ENCODE results near the gene OTX2. TPM values are rescaled to one million over a fixed set of nuclear protein-coding genes. Genes with fewer than 3 reads are reported as not detected.

Gene OTX2
- total and polyA plus RNA-seq, 2 donors from 2014 or later = not detected

- H3K36me3 ChIP-seq (ENCODE audit: control insufficient read depth in 2 of 3, insufficient read depth in 3 of 3, low read length in 3 of 3) = no peaks in the 10 kb centered on the region
- H3K4me3 ChIP-seq (ENCODE audit: low read length in 3 of 3) = no peak overlapping the region
- H3K27ac ChIP-seq (ENCODE audit: low read depth in 2 of 2, low read length in 2 of 2) = no peak overlapping the region
- no peaks in the 10 kb centered on the region for H3K4me1 ChIP-seq (ENCODE audit: control insufficient read depth in 2 of 3, insufficient read depth in 2 of 3, low read depth in 1 of 3, low read length in 3 of 3)
- DNase-seq = peak in 1 of 5 donors; percentile 12
- no peaks in the 10 kb centered on the region for H3K27me3 ChIP-seq (ENCODE audit: control insufficient read depth, insufficient read depth, low read length)
- TF ChIP-seq, protein P1, sequence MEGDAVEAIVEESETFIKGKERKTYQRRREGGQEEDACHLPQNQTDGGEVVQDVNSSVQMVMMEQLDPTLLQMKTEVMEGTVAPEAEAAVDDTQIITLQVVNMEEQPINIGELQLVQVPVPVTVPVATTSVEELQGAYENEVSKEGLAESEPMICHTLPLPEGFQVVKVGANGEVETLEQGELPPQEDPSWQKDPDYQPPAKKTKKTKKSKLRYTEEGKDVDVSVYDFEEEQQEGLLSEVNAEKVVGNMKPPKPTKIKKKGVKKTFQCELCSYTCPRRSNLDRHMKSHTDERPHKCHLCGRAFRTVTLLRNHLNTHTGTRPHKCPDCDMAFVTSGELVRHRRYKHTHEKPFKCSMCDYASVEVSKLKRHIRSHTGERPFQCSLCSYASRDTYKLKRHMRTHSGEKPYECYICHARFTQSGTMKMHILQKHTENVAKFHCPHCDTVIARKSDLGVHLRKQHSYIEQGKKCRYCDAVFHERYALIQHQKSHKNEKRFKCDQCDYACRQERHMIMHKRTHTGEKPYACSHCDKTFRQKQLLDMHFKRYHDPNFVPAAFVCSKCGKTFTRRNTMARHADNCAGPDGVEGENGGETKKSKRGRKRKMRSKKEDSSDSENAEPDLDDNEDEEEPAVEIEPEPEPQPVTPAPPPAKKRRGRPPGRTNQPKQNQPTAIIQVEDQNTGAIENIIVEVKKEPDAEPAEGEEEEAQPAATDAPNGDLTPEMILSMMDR (IDR thresholded peaks at IDR 0.05; ENCODE audit: borderline replicate concordance, extremely low read depth, insufficient read depth) = no peak
- intact Hi-C loops (cut with DNase I) = no loop called here
- no peak overlapping the region for H3K9ac ChIP-seq (ENCODE audit: low read length in 3 of 3)
- no peak for FAIRE-seq
- H3K9me3 ChIP-seq (ENCODE audit: control insufficient read depth in 2 of 3, insufficient read depth in 1 of 3, low read length in 3 of 3) = no peaks in the 10 kb centered on the region
Observed at GRCh38 chr14:56770512-56770911, 39.8 kb downstream of the OTX2 start.

DNA sequence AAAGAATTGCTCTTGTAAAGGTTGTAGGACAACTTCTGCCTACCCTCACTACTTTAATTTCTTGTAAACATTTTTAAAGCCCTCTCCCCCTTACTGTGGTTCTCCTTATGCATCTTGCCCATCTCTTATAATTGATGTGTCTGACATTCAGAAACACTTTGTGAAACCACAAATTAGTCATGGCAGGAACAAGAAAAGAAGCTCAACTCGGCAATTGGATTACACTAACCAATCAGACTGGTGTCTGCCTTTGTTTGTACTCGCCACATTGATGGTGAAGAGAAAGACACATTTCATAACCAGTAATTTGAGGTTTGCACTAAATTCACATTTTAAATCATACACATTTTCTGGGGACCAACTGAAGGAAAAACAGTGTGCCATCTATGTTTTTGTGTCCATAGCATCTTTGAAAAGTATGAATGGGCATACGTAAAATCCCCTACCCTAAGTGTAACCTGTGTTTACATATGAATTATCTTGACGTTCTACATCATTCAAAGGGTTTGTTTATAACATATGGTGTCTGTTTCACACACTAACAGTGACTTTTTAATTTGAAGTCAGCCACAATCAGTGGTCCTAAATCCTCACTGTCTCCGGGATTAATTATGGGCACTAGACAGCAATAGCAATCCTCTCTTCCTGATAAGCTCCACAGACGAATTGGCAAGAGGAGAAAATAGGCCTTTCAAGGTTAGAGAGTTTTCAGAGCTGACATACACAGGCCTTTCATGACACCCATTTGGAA lies 49.9 kb downstream of the OTX2 start:
- Histone ChIP-seq H3K36me3 (ENCODE audit: control insufficient read depth in 2 of 3, insufficient read depth in 3 of 3, low read length in 3 of 3) (no peaks in the 10 kb centered on the region), H3K9me3 (ENCODE audit: control insufficient read depth in 2 of 3, insufficient read depth in 1 of 3, low read length in 3 of 3) (no peaks in the 10 kb centered on the region), H3K9ac (ENCODE audit: low read length in 3 of 3) (no peak overlapping the region), H3K4me3 (ENCODE audit: low read length in 3 of 3) (no peak overlapping the region), H3K4me1 (ENCODE audit: control insufficient read depth in 2 of 3, insufficient read depth in 2 of 3, low read depth in 1 of 3, low read length in 3 of 3) (no peaks in the 10 kb centered on the region), H3K27me3 (ENCODE audit: control insufficient read depth, insufficient read depth, low read length) (no peaks in the 10 kb centered on the region), H3K27ac (ENCODE audit: low read depth in 2 of 2, low read length in 2 of 2) (no peak overlapping the region)
- FAIRE-seq = no peak
- intact Hi-C loops (cut with DNase I) = no loop called here
- TF ChIP-seq, protein P1 (IDR thresholded peaks at IDR 0.05; ENCODE audit: borderline replicate concordance, extremely low read depth, insufficient read depth) = no peak
- DNase-seq = no peak

DNA sequence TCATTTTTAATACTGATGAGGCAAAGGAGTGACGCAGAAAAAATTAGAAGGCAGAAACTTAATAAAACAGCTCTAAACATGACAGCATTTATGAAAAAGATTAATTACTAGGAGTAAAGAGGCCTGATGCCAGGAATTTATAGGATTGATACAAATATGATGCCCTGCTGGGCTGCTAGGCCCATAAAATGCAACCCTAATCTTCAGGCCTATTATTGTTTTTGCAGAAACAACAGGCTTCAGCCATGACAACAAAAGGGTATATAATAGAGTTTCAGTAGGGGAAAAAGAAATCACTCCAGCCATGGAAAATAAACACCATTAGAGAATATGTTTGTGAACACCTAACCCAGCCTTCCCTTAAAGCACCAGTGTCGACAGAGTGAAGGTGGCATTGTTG lies 50.6 kb downstream of the OTX2 start:
- no peaks in the 10 kb centered on the region for H3K27me3 ChIP-seq (ENCODE audit: control insufficient read depth, insufficient read depth, low read length)
- no peak for DNase-seq
- FAIRE-seq = no peak
- no peak overlapping the region for H3K27ac ChIP-seq (ENCODE audit: low read depth in 2 of 2, low read length in 2 of 2)
- intact Hi-C loops (cut with DNase I) = no loop called here
- H3K4me3 ChIP-seq (ENCODE audit: low read length in 3 of 3) = no peak overlapping the region
- H3K4me1 ChIP-seq (ENCODE audit: control insufficient read depth in 2 of 3, insufficient read depth in 2 of 3, low read depth in 1 of 3, low read length in 3 of 3) = no peaks in the 10 kb centered on the region
- TF ChIP-seq, protein P1 (IDR thresholded peaks at IDR 0.05; ENCODE audit: borderline replicate concordance, extremely low read depth, insufficient read depth) = no peak
- no peaks in the 10 kb centered on the region for H3K36me3 ChIP-seq (ENCODE audit: control insufficient read depth in 2 of 3, insufficient read depth in 3 of 3, low read length in 3 of 3)
- H3K9ac ChIP-seq (ENCODE audit: low read length in 3 of 3) = no peak overlapping the region
- no peaks in the 10 kb centered on the region for H3K9me3 ChIP-seq (ENCODE audit: control insufficient read depth in 2 of 3, insufficient read depth in 1 of 3, low read length in 3 of 3)

Measured in kidney (tissue), 14 donors.